Left cardiac atrium (tissue), 4 donors: Measurements from ENCODE around the gene RBM38. TPM values are rescaled to one million over a fixed set of nuclear protein-coding genes. Genes with fewer than 3 reads are reported as not detected.
A peak's percentile ranks its signal among the peaks of the same experiment; 100 is the strongest.

ENCODE experiments used
- ATAC-seq, 2 donors: fragments of 200-7000 bp; cut with Tn5 transposase; one replicate each; pipeline ENCODE4 v1.9.1; 2020; ENCODE audit warnings: mild to moderate bottlenecking in 2 of 2, moderate library complexity in 2 of 2
- DNase-seq: peaks from one replicate; pipeline ENCODE4 v3.0.0-alpha.2; 2020
- intact Hi-C, 2 donors: fragments of 100-400 bp; cut with DNase I; formaldehyde crosslinking; loops; one replicate each; pipeline versions ENCODE4 v1.14.1 to v1.15.1; 2022 to 2023
- total RNA-seq, 2 donors: library from RNA; stranded (reverse); fragmentation: NEBNext Ultra II Directional; extraction: Animal tissue kit (Norgen Biotek cat#: 25700); gene quantifications; one replicate each; pipeline ENCODE4 v1.2.1, GENCODE V29; 2021
- donor health status: DM: no; HTN: yes; CAD: no.
- donor health status: DM: no; HTN: yes; CAD: no; lungs with severe emphysema.
- donor health status: DM: yes; HTN: yes; CAD: no.
- donor health status: Dilated cardiomyopathy.

Gene RBM38
- total RNA-seq, 2 donors from 2014 or later = 78.6 to 101 TPM

DNA sequence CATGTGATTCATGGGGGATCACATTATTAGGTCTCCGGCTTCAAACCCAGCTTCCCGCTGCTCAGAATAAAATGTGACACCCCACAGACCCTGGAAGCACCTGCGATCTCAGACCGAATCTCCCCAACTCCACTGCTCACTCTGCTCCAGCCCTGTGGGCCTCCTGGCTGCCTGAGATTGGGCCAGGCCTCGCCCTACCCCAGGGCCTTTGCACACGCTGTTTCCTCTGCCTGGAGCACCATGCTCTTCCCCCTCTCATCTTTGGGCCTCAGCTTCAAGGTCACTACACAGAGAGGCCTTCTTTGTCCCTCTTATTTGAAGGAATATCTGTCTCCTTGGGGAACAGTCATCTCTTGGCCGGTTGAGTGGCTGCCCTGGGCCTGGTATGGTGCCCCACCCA, 48.8 kb downstream of the RBM38 start:
- no peak for ATAC-seq
- DNase-seq = no peak
- intact Hi-C loops = loop anchor here (5.0 kb wide), 1 partner anchor 43 kb away; no protein-coding TSS in a partner anchor

DNA sequence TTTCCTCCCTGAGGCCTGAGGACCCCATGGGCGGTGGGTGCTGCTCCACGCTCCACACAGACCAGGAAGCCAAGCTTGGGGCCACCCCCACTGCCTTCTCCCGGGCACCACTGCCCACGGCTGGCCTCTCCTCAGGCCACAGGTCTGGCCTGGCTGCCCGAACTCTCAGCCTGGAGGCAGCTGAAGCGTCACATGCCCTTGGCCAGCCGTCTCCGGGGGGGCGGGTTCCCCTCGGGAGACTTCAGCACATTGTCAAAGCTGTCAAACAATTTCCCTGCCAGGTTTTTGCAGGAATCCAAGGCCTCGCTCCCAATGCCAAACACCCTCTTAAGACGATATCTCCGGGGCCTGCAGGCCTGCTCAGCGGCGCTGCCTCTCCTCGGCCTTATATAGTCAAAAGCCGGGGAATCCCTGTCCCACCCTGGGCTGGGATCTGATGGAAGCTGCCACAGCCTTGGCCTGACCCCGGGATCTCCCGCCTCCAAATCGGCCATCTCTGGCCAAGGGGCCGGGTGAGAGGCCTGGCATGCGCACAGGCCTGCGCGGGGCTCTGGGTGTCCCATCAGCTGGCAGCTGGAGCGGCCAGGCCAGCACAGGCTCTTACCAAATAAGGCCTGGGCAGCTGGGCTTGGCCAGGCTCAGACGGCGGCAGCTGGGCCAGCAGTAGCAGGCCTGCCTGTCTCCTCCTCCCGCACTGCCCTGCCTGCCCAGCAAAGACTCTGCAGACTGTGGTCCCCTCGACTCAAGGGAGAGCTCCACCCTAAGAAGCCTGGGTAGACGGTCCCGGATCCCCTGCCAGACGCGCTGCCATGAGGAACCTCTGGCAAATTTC, 49.7 kb downstream of the RBM38 start:
- peak; percentile 89 for DNase-seq
- intact Hi-C loops = no loop called here
- peak; percentile 85 to 88 for ATAC-seq

DNA sequence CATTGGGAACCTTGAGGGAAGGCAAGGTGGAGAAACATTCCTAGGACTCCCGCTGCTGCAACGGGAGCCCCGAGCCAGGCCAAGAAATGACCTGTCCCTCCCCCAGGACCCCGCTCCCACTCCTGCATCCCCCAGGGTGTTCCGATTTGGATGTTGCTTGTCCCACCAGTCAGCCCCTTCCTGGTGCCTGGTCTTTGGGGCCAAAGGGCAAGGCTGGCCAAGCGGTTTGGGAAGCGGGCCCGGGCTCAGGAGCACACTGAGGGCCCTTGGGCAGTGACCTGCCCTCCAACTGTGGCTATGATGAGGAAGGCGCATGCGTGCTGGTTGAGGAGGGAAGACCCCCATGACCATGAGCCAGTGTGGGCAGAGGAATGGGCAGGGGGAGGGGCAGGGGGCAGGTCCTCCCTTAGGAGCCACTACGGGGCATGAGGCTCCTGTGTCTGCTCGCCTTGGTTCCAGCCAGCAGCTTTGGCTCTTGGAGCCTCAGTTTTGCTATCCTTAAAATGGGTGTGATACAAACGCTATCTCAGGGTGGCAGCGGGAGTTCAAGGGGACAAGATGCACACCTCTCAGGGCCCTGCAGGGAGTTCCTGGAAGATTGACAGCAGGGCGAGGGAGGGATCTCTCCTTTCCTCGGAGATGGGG, 50.4 kb downstream of the RBM38 start:
- intact Hi-C loops = no loop called here
- no peak for DNase-seq
- no peak for ATAC-seq

DNA sequence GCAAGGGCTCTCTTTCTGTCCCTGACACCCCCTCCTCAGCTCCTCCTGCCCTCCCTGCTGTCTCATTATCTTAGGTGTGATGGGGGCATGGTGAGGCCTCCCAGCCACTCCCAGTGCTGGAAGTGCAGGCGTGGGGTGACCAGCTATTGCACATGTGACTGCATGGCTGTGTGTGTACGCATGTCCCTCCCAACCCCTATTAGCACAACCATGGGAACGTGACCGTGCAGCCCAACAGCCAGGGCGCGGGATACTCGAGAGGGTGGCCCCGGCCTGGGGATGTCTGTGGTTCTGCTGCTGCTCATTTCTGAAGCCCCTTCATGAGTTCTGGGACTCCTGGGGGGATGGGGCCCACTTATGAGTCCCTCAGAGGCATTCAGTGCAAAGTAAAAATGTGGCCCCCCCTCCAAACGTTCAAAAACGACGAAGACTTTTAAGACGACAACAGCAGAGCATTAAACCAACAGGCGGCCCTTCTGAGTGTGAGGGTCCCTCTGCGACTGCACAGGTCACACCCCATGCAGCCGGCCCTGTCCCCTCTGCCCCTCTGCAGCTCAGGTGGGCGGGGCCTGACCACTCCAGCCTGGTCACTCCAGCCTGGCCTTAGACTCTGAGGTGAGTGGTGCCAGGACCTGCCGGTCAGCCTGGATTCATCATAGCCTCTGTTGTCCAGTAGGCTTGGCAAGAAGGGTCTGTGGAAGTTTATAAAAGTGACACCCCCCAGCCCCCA, 51.1 kb downstream of the RBM38 start:
- ATAC-seq = no peak
- intact Hi-C loops = no loop called here
- DNase-seq = no peak

DNA sequence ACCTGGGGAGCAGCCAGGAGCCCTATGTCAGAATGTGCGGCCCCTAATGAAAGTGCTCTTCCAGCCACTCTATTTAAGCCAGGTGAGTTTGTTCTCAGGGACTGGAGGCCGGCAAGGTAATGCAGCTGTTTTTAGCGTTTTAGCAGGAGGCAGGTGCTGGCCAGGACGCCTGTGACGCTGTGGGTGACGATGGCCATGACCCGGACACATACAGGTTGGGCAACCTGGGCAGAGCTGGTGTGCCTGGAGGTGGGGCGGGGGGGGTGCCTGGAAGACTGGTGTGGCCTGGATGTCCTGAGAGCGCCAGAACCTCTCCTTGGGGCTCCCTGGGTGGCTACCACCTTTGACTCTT, 51.7 kb downstream of the RBM38 start:
- ATAC-seq (no peak), DNase-seq (no peak)

DNA sequence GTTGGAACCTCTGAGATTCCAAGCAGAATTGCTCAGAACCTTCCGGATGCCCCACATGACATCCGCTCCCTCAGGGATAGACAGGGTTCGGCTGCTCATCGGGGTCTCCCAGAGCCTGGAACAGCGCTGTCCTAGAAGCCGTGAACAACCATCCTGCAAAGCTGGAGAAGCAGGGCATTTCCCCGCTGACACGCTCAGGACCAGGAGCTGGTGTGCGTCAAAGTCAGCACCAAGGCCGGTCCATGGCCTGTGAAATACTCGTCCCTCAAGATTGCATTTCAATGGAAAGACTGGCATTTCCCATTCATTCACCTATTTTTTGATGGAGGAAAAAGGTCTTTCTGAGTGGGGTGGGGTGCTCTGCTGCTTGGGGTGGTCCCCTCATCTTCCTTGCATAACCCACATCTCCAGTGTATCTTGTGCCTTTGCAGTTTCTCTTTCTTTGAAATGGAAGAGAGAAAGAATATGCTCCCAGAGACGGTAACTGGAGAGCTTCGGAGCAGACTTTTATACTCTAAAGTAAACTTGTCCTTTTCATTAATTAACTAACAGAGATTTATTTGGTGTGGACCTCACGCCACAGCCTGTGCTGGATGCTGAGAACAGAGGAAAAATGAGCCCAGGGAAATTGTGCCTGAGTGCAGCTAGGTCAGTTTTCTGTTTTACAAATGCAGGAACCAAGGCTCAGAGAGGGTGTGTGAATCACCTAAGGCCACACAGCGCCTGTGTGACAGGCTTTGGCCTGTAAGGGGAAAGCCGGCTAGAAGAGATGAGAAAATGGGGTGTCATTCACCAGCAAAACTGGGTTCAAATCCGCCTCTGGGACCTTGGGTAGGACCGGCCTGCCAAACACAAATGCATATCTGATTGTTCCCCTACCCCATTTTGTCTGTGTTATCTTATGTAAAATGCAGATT, 52.4 kb downstream of the RBM38 start:
- DNase-seq (no peak), ATAC-seq (no peak)
- intact Hi-C loops = no loop called here

More for the DNA sequence above, 51.7 kb downstream of the RBM38 start:
- intact Hi-C loops = no loop called here

DNA sequence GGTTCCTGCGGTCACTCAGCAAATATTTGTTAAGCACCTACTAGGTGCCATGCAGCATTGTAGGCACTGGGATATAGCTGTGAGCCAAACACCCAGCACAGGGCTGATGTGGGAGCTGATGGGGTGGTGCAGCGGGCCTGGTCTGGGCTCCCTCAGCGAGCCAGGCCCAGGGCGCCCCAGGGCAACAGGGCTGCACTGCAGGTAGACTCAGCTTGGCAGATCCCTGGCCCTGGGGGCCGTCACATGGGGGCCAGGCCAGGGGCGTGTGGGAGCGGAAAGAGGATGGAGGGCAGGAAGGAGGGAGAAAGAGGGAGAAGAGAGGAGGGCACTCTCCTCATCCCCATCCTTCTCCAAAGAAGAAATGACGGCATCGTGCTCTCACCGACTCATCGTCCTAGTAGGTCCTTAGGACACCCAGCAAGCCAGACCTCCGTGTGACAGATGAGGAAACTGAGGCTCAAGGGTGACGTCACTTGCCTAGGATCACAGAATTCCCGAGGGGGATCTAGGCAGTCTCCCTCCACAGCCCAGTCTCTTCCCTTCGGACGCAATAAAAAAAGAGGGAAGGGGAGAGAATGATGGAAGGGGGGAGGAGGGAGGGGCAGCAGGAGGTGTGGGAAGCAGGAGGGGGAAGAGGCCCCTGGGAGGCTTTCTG, 53.3 kb downstream of the RBM38 start:
- ATAC-seq = no peak
- no peak for DNase-seq
- intact Hi-C loops = no loop called here

DNA sequence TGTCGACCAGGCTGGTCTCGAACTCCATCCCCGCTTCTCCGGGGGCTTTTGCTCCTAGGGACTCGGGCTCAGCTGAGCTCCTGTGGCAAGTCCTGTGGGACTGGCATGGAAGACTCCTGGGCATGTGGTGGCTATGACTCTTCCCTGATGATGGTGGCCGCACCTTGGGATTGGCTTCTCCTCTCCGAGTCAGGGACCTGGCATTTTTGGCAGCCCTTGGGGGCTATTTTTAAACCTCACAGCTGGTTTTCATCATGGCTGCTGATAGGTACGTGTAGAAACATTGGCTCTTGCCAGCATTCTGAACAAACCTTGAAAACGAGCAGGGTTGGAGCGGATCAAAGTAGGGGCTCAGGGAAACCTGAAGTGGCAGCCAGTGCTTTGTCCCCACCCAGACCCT, 54.1 kb downstream of the RBM38 start:
- peak; percentile 82 for DNase-seq
- peak; percentile 36 to 37 for ATAC-seq

DNA sequence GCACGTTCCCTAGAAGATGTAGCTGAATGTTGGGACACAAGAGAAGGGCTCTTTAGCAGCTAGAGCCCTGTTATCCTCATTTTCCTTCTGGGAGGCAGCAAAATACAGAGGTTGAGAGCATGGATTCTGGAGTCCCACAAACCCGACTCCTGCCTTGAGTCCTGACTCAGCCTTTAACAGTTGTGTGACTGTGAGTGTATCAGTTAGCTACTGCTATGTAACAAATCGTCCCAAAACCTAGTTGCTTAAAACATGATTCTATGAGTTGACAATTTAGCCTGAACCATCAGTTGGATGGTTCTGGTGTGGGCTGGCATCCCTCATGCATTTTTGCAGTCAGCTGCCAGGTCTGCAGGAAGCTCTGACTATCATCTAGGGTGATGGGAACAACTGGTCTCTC, 54.6 kb downstream of the RBM38 start:
- ATAC-seq (no peak), DNase-seq (no peak)
- intact Hi-C loops = no loop called here

More for the DNA sequence above, 54.1 kb downstream of the RBM38 start:
- intact Hi-C loops = no loop called here

DNA sequence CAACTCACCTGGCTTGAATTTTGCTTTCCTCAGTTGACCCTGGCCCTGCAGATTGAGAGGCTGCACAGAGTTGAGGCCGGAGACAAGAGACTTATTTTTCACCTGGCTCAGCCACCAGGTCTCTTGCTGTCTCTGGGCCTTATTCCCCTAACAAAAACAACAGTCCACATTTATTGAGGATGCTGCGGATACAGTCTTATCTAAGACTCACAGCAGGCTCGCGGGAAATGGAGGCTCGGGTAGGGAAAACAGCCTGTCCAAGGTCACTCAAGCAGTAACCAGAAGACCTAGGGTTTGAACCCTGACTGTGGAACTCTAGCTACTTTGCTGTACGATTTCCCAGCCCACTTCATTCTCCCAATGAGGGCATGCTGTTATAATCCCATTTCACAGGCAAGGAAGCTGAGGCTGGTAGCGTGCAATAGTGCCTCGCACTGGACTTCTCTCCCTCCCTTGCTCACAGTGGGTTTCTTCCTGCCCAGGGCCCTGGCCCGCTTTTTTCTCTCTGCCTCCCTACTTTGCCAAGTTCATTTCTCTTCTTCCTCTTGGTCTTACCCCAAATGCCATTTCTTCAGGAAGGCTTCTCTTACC, 57.7 kb downstream of the RBM38 start:
- intact Hi-C loops = no loop called here
- DNase-seq = no peak
- no peak for ATAC-seq

DNA sequence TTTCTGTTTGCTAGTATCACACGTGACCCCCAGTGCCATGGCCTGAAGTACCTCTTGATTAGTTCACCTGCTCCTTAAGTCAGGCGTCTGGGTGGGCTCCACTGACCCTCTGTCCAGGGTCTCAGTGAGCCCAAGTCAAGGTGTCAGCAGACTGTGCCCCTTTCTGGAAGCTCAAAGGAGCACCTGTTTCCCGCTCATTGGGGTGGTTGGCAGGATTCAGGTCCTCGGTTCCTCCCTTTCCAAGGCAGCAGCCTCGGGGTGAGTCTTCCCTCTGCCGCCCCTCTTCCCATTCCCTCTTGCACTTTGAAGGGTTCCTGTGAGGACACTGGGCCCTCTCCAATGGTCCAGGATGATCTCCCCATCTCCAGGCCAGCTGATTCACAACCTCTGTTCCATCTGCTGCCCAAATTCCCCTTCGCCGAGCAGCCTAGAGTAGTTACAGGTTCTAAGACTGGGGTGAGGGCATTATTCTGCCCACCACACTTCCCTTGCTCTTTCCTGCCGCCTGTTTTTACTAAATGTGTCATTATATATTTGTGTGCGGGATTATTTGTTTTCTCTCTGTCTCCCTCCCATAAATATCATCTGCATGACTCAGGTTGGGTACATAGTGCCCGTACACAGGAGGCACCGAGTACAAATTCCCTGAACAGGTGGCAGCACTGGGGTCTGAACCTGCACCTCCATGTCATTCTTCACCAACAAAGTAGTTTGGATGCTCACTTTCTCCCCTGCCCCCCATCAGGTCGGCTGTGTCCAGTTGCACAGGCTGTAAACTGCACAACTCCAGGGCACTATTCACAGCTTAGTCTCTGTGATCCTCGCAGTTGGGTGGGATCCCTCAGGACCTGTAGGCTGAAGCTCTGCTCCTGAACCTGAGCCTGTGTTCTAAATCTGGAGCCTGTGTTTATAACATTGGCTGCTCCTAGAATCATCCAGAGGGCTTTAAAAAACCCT, 58.5 kb downstream of the RBM38 start:
- DNase-seq = no peak
- ATAC-seq = no peak
- intact Hi-C loops = no loop called here

DNA sequence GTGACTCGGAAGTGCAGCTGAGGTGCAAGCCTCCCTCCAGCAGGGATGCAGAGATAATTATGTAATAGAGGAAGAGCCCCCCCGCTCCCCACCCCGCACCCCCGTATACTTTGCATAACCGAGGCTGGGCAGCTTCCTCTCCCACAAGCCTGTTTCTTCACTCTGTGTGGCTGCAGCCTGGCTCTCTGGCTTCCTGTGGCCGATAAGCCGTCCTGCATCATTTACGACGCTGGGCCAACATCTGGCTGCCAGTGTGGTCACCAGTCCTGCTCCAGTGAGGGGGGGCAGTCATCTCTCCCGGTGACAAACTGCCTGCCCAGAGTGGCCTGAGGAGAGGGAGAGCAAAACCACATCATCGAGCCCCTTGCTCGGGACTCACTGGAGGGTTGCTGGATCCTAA, 59.2 kb downstream of the RBM38 start:
- peak; percentile 53 to 64 for ATAC-seq
- peak; percentile 62 for DNase-seq
- intact Hi-C loops = no loop called here

DNA sequence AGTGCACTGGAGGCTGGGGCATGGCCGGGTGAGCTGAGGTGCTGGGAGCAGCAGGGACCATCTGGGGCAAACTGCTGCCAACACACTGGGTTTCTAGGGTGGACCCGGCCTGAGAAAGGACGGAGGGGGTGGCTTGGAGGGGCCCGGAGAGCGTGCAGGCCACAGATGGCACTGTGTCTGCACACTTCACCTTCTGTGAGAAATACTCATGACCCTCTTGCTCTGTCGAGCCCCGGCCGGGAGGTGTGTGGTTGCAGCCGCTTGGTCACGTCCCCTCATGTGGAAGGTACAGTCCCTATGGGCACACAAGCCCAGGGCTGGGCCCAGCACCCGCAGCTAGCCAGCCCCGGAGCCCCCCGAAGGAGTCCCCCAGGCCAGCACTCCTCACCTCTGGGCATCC, 59.7 kb downstream of the RBM38 start:
- DNase-seq (no peak), ATAC-seq (no peak)
- intact Hi-C loops = no loop called here

DNA sequence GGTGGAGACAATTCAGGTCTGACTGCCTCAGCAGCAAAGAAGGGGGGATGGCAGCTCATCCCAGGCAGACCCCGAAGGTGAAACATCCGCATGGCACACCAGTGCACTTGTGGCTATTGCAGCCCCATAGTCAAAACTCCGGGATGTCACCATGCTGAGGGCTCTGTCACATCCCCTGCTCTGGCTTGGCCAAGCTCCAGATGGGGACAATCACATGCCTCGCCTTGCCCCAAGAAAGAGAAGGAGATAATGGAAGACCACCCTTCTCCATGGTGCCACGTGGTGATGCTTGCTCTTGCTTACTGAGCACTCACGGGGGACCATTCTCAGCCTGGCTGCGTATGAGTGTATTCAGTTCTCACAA, 60.2 kb downstream of the RBM38 start:
- ATAC-seq (no peak), DNase-seq (no peak)
- intact Hi-C loops = no loop called here

DNA sequence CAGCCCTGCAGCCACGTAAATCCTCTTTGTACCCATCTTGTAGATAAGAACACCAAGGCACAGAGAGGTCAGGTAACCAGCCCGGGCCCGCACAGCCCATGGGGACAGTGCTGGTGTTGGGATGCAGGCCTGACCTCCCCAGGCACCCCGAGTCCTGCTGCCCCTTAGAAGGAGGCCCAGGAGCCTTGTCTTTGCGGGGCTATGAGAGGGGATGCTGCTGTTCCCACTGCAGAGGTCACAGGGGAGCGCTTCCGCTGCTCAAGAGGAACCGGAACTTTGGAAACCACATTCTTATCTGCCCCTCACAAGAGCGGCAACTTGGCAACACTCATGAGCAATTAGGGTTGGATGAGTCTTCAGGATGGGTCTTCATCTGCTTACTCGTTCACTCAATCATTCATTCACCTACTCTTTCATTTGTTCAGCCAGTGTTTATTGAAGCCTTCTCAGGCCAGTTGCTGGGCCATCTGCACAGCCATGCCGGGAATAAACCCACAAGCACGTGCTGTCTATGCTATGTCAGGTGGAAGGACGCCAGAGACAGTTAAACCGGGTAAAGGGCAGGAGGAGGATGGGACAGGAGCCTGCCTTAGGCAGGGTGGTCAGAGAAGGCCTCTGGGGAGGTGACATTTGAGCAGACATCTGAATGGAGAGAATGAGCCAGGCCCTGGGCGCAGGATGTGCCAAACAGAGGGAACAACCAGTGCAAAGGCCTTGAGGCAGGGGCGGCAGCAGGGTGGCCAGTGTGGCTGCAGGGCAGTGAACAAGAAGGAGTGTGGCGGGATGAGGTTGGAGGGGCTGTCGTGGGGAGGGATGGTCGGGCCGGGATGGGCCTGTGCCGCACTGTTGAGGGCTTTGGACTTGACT, 60.8 kb downstream of the RBM38 start:
- intact Hi-C loops = no loop called here
- ATAC-seq = peak; percentile 33 to 34

DNA sequence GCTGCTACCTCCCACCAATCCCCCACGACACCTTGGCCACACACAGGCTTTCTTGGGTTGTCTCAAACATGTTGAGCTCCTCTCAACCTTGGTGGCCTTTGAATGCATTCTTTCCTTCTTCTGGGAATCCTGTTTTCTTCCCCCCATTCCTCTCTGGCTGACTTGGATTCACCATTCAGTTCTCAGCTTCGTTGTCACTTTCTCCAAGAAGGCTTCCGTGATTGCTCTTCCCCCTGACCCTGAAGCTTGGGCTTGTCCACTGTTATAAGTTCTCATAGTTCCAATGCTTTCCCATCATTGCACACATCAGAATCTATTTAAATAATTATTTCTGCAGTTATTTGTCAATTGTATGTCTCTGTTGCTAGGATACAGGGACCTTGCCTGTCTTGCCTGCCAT, 64.2 kb downstream of the RBM38 start:
- DNase-seq (no peak), ATAC-seq (no peak)
- intact Hi-C loops = no loop called here

More for the DNA sequence above, 60.8 kb downstream of the RBM38 start:
- DNase-seq = no peak
